HG02840 (cell line): ENCODE measurements around the gene BMP7.

Experiments
- ATAC-seq: cut with Tn5 transposase; IDR thresholded peaks from one replicate; pipeline ENCODE4 v1.9.1; 2021; ENCODE audit warnings: mild to moderate bottlenecking, moderate library complexity, moderate number of reproducible peaks; ENCODE audit not compliant: unreplicated experiment, low FRiP score

Gene BMP7

GRCh38 chr20:57214948-57215347 is 51.5 kb downstream of the BMP7 start:
- no peak for ATAC-seq

GRCh38 chr20:57214427-57214826 is 52.0 kb downstream of the BMP7 start:
- no peak for ATAC-seq

DNA sequence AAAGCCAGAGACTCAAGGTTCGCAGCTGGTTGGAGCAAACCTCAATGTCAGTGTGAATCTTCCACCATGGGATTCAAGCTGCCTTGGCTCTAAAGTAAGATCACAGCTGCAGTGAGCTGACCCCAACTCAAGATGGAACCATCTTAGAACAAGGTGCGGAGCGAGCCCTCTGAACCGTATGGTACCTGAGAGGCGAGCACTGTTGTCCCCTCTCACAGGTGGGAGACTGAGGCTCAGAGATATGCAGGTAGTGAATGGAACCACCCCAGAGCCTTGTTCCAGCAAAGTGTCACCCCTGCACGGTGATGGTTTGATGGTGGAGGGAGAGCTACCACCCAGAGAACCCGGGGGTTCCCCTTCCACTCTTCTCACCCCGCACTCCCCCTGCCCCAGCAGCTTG is 52.5 kb downstream of the BMP7 start:
- no peak for ATAC-seq

DNA sequence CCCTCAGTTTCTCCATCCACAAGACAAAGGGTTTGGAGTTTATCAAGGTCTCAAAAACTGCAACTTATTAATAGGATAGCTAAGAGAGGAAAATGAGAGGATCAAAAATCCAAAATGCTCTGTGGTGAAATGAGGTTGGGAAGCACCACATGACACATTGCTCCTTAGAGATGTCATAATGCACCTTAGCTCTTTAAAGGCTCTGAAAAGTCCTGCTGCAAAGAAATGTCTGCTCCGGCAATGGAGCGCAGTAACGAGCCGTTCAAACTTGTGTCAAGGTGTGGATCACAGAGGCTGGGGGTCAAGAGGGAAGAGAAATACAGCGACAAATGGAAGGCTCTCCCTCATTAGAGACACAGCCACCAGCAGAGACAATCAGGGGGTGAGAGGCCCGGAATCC is 53.1 kb downstream of the BMP7 start:
- ATAC-seq = no peak

GRCh38 chr20:57212534-57213276 is 53.7 kb downstream of the BMP7 start:
- ATAC-seq = no peak

- no peak for ATAC-seq
Measured at GRCh38 chr20:57211908-57212533, 54.4 kb downstream of the BMP7 start.

- no peak for ATAC-seq
Measured at GRCh38 chr20:57211406-57211805, 55.0 kb downstream of the BMP7 start.

- ATAC-seq = no peak
Measured at GRCh38 chr20:57210911-57211280, 55.5 kb downstream of the BMP7 start.

DNA sequence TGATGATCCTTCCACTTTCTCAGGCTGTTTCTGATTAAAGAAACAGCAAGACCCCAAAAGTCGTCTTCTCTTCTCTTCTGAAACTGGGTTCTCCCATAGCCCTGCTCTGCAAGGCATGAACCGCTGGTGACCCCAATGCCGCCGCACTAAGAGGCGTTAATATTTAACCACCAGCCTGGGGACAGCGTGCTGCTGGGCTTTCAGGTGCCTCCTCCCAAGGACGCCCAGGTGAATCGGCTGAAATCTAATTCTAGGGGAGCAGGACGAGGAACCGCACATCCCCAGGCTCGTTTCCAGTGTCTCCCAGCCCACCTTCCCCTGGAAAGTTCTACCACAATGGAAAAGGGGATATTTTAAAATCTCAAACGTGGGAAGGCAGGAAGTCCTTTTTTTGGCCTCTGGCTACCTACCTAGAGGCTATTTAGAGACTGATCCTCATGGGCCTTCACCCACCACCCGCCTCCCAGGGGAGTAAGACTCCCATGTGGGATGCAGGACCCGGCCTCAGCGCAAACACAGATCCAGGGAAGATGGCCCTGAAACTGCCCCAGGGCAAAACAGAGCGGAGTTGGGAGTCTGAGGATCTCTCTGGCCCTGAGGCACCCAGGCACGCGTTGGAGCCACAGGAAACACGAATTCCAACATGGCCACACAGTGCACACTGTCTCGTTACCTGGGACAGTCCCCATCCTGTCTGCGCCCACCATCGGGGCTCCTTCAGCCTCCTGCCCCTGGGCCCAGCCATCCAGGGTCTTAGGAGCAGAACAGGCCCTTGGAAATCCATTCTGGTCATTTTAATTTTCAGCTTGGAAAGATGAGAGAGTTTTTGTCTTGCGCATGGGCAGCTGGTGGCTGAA is 56.2 kb downstream of the BMP7 start:
- ATAC-seq = no peak

- ATAC-seq = no peak
Measured at GRCh38 chr20:57209413-57209812, 57.0 kb downstream of the BMP7 start.

DNA sequence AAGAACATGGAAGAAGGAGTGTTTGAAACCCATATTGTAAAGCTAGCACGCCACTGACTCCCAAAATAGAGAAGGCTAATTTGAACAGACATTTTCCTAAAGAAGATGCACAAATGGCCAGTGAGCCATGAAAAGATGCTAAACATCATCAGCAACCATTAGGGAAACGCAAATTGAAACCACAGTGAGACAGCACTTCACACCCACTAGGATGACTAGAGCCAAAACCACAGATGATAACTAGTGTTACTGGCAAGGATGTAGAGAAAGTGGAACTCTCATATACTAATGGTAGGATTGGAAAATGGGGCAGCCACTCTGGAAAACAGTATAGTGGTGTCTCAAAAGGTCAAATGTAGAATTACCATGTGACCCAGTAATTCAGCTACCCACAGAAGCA is 58.2 kb downstream of the BMP7 start:
- no peak for ATAC-seq

DNA sequence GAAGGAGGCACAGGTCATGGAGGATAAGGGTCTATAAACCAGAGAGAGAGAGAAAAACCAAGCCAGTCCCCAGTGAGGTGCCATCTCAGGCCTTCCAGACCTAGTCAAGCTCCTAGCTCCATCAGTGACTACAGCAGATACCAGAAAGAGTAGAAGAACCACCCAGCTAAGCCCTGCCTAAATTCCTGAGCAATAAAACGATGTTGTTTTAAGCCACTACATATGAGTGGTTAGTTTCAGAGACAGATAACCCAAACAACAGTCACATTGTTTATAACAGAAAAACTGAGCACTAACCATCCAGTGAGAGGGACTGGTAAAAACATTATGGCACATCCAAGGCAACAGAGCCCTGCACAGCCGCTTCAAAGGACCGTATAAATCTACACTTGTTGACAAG is 59.2 kb downstream of the BMP7 start:
- no peak for ATAC-seq

GRCh38 chr20:57205606-57206219 is 60.7 kb downstream of the BMP7 start:
- ATAC-seq = no peak

DNA sequence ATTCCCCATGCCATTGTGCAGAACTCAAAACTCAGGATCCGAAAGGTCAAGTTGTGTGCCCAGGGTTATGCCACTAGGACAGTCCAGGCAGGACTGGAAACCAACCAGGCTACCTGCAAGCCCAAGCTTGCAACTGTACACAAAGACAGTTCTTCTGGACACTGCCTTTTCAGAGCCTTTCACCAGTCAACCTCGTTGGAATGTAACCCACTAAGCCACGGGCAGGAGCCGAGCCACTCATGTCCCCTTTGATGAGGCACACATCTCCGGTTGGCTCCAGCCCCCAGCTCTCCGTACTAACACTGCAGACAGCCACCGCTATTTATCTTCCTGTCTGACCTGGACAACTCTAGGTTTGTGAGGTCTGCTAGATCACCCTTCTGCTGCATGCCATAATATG is 62.5 kb downstream of the BMP7 start:
- ATAC-seq = no peak

- ATAC-seq = no peak
Measured at GRCh38 chr20:57203204-57203603, 63.2 kb downstream of the BMP7 start.

DNA sequence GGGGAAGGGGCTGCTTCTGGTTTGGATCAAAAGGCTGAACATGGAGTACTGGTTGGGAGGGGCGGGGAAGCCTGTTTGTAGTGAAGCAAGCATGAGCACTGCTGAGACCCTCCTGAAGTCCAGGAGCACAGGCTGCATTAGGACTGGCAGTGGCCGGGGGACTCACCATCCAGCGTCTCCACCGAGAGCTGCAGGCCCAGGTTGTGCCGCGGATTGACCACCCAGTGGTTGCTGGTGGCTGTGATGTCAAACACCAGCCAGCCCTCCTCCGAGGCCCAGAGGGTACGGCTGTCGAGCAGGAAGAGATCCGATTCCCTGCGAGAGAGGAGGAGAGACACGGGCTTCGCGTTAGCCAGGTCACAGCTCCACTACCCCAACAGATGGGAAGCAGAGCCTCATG is 64.1 kb downstream of the BMP7 start:
- ATAC-seq = no peak

DNA sequence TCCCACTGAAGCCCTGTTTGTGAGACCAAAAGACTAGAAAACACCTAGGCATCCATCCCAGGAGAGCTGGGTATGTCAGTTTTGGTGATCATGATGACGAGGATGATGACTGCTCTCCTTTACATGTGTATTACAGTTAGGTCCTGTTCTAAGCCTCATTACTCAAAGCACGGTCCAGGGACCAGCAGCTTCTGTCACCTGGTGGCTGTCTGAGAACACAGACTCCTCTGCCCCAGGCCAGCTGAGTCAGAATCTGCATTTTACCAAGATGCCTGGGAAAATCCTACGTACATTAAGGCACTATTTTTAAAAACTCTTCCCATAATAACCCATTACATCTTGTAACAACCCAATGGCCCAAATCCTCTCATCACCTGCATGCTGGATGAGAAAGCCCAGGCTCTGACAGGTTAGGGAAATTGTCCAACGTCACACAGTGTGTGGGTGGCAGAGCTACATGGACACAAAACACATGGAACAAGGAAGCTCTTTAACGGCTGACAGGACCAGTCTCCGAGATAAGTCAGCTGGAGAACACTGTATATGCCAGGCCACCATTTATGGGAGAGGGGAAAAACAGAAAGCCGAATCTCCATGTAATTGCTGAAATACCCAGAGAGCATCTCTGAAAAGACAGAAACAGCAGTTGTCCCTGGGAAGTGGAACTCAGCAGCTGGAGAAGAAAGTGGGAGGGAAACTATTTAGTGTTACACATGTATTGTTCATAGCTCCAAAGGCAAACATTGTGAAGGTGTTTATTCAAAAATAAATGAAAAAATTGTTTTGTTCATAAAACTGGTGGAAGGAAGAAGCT is 65.4 kb downstream of the BMP7 start:
- ATAC-seq = no peak

- no peak for ATAC-seq
Measured at GRCh38 chr20:57199656-57200405, 66.6 kb downstream of the BMP7 start.
